OCI-LY7 (cell line): ENCODE data around the gene CTNNBIP1. TPM values are rescaled to one million over a fixed set of nuclear protein-coding genes. Genes with fewer than 3 reads are reported as not detected.

Source experiments
- BruUV-seq: library from RNA; stranded (reverse); fragments of 400-500 nt; replicated peaks from 2 replicates; lab custom pipeline; 2021; lab: Mats Ljungman, UMichigan
- CTCF ChIA-PET: fragments of 300-600 bp; sonication (Branson Sonifier 250); formaldehyde crosslinking; loops from one replicate; lab custom pipeline; 2022; ENCODE audit warnings: antibody characterized with exemption; ENCODE audit not compliant: unreplicated experiment; lab: Charles Lee
- POLR2A ChIA-PET: fragments of 300-600 bp; sonication (Branson Sonifier 250); formaldehyde crosslinking; loops from one replicate; lab custom pipeline; 2022; ENCODE audit warnings: antibody characterized with exemption; lab: Charles Lee
- DNase-seq: peaks from one replicate; pipeline ENCODE4 v3.0.0-alpha.2; 2015; ENCODE audit warnings: low spot score
- H2AFZ ChIP-seq: fragments of 200-600 bp; sonication (generic), shearing (Covaris generic); 2 replicates; pipeline ENCODE4 v1.6.1; 2014; ENCODE audit warnings: mild to moderate bottlenecking, antibody characterized with exemption, low read length, moderate library complexity
- H3K27ac ChIP-seq: fragments of 200-600 bp; sonication (generic); 2 replicates; pipeline ENCODE4 v1.5.1; 2014; ENCODE audit warnings: mixed run types, low read depth, mild to moderate bottlenecking, moderate library complexity, low read length, inconsistent platforms; ENCODE audit not compliant: poor library complexity, severe bottlenecking
- H3K36me3 ChIP-seq: fragments of 200-600 bp; sonication (generic); 2 replicates; pipeline ENCODE4 v1.6.1; 2014; ENCODE audit warnings: mild to moderate bottlenecking, antibody characterized with exemption, low read length, moderate library complexity, mixed read lengths; ENCODE audit not compliant: insufficient read depth
- H3K4me1 ChIP-seq: fragments of 200-600 bp; sonication (generic); 2 replicates; pipeline ENCODE4 v1.5.1; 2014; ENCODE audit warnings: mild to moderate bottlenecking, low read length; ENCODE audit not compliant: insufficient read depth, poor library complexity, severe bottlenecking
- H3K4me2 ChIP-seq: fragments of 200-600 bp; sonication (generic); 2 replicates; pipeline ENCODE4 v1.6.1; 2014; ENCODE audit warnings: mild to moderate bottlenecking, low read length
- H3K4me3 ChIP-seq: fragments of 200-600 bp; sonication (generic); 2 replicates; pipeline ENCODE4 v1.5.1; 2014; ENCODE audit warnings: mild to moderate bottlenecking, low read depth, low read length; ENCODE audit not compliant: poor library complexity, severe bottlenecking
- H3K79me2 ChIP-seq: fragments of 200-600 bp; sonication (generic); 2 replicates; pipeline ENCODE4 v1.6.1; 2016; ENCODE audit warnings: low read depth, mild to moderate bottlenecking, low read length, moderate library complexity, mixed read lengths; ENCODE audit not compliant: insufficient read depth
- H3K9me2 ChIP-seq: fragments of 200-600 bp; sonication (generic); 2 replicates; pipeline ENCODE4 v1.6.1; 2016; ENCODE audit warnings: mild to moderate bottlenecking, low read length, mixed read lengths; ENCODE audit not compliant: insufficient read depth
- H3K9me3 ChIP-seq: fragments of 200-600 bp; sonication (generic); 2 replicates; pipeline ENCODE4 v1.6.1; 2014; ENCODE audit warnings: mild to moderate bottlenecking, mixed run types, low read length, mixed read lengths
- H4K20me1 ChIP-seq: fragments of 200-600 bp; sonication (generic); 2 replicates; pipeline ENCODE4 v1.6.1; 2014; ENCODE audit warnings: mild to moderate bottlenecking, antibody characterized with exemption, low read length, moderate library complexity, mixed read lengths; ENCODE audit not compliant: insufficient read depth
- CTCF ChIP-seq: fragments of 200-600 bp; sonication (generic); conservative IDR thresholded peaks from 2 replicates; pipeline ENCODE4 v1.5.1; 2014; ENCODE audit warnings: mild to moderate bottlenecking, antibody characterized with exemption, low read length, moderate library complexity, mixed read lengths
- EZH2phosphoT487 ChIP-seq: fragments of 200-600 bp; sonication (generic); IDR thresholded peaks from 2 replicates; pipeline ENCODE4 v1.6.1; 2018; ENCODE audit warnings: low read depth, borderline replicate concordance, mild to moderate bottlenecking, mixed run types, antibody characterized with exemption, low read length, moderate library complexity, mixed read lengths
- intact Hi-C: fragments of 100-400 bp; cut with micrococcal nuclease; formaldehyde crosslinking; loops from one replicate; pipeline ENCODE4 v1.10.0; 2022; ENCODE audit not compliant: unreplicated experiment
- total RNA-seq, 2 experiments: library from RNA; depleted of rRNA in 1 of 2; stranded (reverse); fragments of >200 nt in 1 of 2; shearing (Covaris generic) in 1 of 2; gene quantifications; 2 replicates each; pipeline ENCODE4 v1.2.3, GENCODE V29; 2014 to 2022

The CTNNBIP1 gene
- total RNA-seq, 2 experiments from 2014 or later = 14.7 to 17.4 TPM

GRCh38 chr1:9872430-9873165 is 37.5 kb downstream of the CTNNBIP1 start:
- Histone ChIP-seq H3K9me3 (no peaks in the 10 kb centered on the region), H3K9me2 (no peaks in the 10 kb centered on the region), H3K4me1 (peaks cover 39% of the 10 kb centered on the region), H4K20me1 (no peaks in the 10 kb centered on the region), H2AFZ (no peak overlapping the region), H3K36me3 (no peaks in the 10 kb centered on the region), H3K4me3 (no peak overlapping the region), H3K4me2 (no peak overlapping the region), H3K79me2 (no peaks in the 10 kb centered on the region), H3K27ac (no peak overlapping the region)
- no peak for DNase-seq
- intact Hi-C loops = no loop called here
- TF ChIP-seq CTCF (no peak), EZH2phosphoT487 (no peak)
- CTCF ChIA-PET = interaction anchor here (0.9 to 1.1 kb wide), 2 partner anchors 41 to 88 kb away, joined by 3 to 4 read pairs; no protein-coding TSS in a partner anchor
- no TSS peak for BruUV-seq
- POLR2A ChIA-PET = interaction anchor here (1.6 kb wide), 1 partner anchor 86 kb away, joined by 7 read pairs; no protein-coding TSS in a partner anchor

- TF ChIP-seq CTCF = no peak
- no peak for TF ChIP-seq EZH2phosphoT487
- Histone ChIP-seq H3K4me2 (no peak overlapping the region), H3K4me1 (peaks cover 39% of the 10 kb centered on the region), H3K27ac (no peak overlapping the region), H3K4me3 (no peak overlapping the region), H3K9me3 (no peaks in the 10 kb centered on the region), H2AFZ (no peak overlapping the region), H3K79me2 (no peaks in the 10 kb centered on the region), H3K36me3 (no peaks in the 10 kb centered on the region), H3K9me2 (no peaks in the 10 kb centered on the region), H4K20me1 (no peaks in the 10 kb centered on the region)
- DNase-seq = no peak
- intact Hi-C loops = no loop called here
- BruUV-seq = no TSS peak
- CTCF ChIA-PET = no interaction called here
- POLR2A ChIA-PET = no interaction called here
Measured at GRCh38 chr1:9871707-9872425, 38.2 kb downstream of the CTNNBIP1 start.
